Neutrophil (primary cell): ENCODE data around the gene FITM1.

Experiments used
- H3K27ac ChIP-seq: fragments of 200-600 bp; sonication (generic); 2 replicates; pipeline ENCODE4 v1.5.1; 2016; ENCODE audit warnings: mild to moderate bottlenecking, moderate library complexity
- H3K27me3 ChIP-seq: fragments of 200-600 bp; sonication (generic); 2 replicates; pipeline ENCODE4 v1.6.0; 2016; ENCODE audit warnings: mild to moderate bottlenecking
- H3K36me3 ChIP-seq: fragments of 200-600 bp; sonication (generic); 2 replicates; pipeline ENCODE4 v1.5.1; 2017
- H3K4me1 ChIP-seq, 2 experiments: fragments of 200-600 bp in 1 of 2; sonication (generic) in 1 of 2; 1 replicate in 1 of 2; 2 replicates in 1 of 2; pipeline versions ENCODE4 v1.5.1 to v1.6.1; 2013 to 2016; ENCODE audit warnings: low read depth in 1 of 2, low read length in 1 of 2, mild to moderate bottlenecking in 1 of 2, moderate library complexity in 1 of 2; ENCODE audit not compliant: control insufficient read depth in 1 of 2, insufficient read depth in 1 of 2
- H3K4me3 ChIP-seq, 2 experiments: fragments of 200-600 bp in 1 of 2; sonication (generic) in 1 of 2; 1 replicate in 1 of 2; 2 replicates in 1 of 2; pipeline ENCODE4 v1.5.1; 2013 to 2016; ENCODE audit warnings: low read depth in 1 of 2, low read length in 1 of 2, mild to moderate bottlenecking in 1 of 2, moderate library complexity in 1 of 2
- H3K9me3 ChIP-seq: fragments of 200-600 bp; sonication (generic); 2 replicates; pipeline ENCODE4 v1.5.1; 2016
- TF ChIP-seq, protein P1 (sequence below): fragments of 200-600 bp; sonication (generic); IDR thresholded peaks from 2 replicates; pipeline ENCODE4 v1.5.1; 2016; ENCODE audit warnings: antibody characterized with exemption

FITM1 gene

DNA sequence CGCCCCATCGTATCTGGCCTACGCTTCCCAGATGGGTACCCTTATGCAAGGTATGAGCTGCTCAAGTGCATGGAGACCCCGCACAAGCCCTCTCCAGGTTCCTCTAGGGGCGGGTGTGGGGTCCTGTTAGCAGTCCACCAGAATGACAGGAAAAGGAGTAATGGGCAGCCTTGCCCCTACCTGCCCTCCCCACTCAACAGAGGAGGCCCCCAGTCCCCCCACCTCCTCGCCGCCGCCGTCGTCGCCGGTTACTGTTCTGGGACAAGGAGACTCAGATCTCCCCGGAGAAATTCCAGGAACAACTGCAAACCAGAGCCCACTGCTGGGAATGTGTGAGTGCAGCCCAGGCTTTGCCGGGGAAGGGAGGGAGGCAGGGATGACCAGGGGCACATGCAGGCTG is 47.4 kb downstream of the FITM1 start:
- no peak overlapping the region for H3K4me3 ChIP-seq
- TF ChIP-seq, protein P1, sequence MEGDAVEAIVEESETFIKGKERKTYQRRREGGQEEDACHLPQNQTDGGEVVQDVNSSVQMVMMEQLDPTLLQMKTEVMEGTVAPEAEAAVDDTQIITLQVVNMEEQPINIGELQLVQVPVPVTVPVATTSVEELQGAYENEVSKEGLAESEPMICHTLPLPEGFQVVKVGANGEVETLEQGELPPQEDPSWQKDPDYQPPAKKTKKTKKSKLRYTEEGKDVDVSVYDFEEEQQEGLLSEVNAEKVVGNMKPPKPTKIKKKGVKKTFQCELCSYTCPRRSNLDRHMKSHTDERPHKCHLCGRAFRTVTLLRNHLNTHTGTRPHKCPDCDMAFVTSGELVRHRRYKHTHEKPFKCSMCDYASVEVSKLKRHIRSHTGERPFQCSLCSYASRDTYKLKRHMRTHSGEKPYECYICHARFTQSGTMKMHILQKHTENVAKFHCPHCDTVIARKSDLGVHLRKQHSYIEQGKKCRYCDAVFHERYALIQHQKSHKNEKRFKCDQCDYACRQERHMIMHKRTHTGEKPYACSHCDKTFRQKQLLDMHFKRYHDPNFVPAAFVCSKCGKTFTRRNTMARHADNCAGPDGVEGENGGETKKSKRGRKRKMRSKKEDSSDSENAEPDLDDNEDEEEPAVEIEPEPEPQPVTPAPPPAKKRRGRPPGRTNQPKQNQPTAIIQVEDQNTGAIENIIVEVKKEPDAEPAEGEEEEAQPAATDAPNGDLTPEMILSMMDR, result no peak
- H3K27ac ChIP-seq, result no peak overlapping the region
- H3K9me3 ChIP-seq, result no peaks in the 10 kb centered on the region
- peaks cover under 1% of the 10 kb centered on the region for H3K27me3 ChIP-seq
- H3K4me1 ChIP-seq, result peaks cover 6 to 9% of the 10 kb centered on the region in 2 experiments
- peaks cover 99% of the 10 kb centered on the region for H3K36me3 ChIP-seq

DNA sequence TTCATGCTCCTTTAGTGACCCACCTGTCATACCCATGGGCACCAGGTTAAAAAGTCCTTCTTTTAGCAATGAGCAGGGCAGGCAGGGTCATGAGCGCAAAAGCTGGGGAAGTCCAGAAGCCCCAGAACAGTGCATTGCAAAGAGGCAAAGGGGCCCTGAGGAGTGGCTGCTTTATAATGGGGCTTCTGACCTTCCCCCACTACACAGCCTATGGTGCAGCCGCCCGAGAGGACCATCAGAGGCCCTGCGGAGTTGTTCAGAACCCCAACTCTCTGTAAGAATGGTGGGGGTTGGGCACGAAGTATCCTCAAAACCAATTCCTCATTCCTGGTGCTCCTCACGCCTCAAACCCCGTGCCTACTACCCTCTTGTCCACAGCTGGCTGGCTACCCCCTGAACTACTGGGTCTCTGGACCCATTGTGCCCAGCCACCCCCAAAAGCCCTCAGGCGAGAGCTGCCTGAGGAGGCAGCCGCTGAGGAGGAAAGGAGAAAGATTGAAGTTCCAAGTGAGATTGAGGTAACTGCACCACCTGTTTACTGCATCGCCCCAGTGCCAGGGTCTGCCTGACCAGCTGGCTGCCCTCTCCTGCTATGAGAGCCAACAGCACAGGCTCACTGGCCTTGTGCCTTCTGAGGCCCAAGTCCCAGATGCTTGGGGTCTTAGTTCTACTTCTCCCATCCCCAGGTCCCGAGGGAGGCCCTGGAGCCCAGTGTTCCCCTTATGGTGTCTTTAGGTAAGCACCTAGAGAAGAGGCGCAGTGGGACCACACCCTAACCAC is 48.1 kb downstream of the FITM1 start:
- H3K27ac ChIP-seq, result no peak overlapping the region
- H3K36me3 ChIP-seq, result peaks cover 99% of the 10 kb centered on the region
- H3K27me3 ChIP-seq, result no peaks in the 10 kb centered on the region
- TF ChIP-seq, protein P1, result no peak
- peaks cover 6 to 9% of the 10 kb centered on the region in 2 experiments for H3K4me1 ChIP-seq
- no peak overlapping the region for H3K4me3 ChIP-seq
- no peaks in the 10 kb centered on the region for H3K9me3 ChIP-seq

DNA sequence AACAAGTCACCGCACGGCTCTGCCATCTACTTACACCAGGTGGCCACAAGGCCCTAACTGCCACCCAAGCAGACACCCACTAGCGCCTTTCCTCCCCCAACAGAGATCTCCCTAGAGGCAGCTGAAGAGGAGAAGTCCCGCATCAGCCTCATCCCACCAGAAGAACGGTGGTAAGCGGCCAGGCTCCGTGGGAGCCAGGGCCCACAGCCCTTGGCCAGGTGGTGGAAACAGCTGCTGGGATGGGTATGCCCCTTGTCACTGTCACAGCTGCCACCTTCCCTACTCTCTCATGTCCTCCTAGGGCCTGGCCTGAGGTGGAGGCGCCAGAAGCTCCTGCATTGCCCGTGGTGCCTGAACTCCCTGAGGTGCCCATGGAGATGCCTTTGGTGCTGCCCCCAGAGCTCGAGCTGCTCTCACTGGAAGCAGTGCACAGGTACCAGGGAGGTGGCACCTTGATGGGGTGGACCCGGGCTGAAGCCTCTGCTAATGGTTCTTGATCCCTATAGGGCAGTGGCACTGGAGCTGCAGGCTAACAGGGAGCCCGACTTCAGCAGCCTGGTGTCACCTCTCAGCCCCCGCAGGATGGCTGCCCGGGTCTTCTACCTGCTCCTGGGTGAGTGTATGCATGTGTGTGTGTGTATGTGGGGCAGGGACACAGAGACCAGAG is 49.0 kb downstream of the FITM1 start:
- Histone ChIP-seq H3K27me3 (no peaks in the 10 kb centered on the region), H3K4me1 (peaks cover 6 to 9% of the 10 kb centered on the region in 2 experiments), H3K36me3 (peaks cover 100% of the 10 kb centered on the region), H3K4me3 (no peak overlapping the region), H3K27ac (no peak overlapping the region), H3K9me3 (no peaks in the 10 kb centered on the region)
- TF ChIP-seq, protein P1, result no peak

DNA sequence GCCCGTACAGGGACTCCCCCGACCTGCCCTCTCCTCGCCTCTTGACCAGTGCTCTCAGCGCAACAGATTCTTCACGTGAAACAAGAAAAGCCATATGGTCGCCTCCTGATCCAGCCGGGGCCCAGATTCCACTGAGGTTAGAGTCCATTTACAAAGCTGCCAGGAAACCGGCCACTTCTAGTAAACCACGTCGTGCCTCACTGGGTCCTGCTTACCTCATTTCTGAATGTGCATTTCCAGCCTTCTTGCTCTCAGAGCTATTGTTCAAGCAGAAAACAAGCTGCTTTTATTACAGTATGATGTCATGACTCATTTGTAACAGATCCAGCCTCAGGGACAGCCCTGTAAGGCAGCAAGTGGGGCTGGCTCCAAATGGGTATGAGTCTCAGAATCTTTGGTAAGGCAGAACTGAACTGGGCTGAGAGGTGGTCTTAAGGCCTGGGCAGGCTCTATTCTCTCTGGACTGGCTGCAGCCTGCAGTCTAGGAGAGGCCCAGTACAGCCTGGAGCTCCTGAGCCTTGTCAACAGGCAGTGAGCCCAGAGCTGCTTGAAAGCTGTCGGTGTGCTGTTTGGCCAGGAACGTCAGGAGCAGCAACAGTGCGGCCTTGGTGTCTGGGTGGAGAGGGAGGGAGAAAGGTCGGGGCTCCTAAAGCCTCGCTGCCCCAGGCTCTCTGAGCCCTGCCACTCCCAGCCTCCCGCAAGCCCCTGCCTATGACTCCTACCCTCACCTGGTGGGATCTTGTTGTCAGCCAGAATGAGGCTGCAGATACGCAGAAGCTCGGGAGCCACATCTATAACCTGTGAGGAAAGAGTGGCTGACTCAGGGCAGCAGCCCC is 49.7 kb downstream of the FITM1 start:
- Histone ChIP-seq H3K9me3 (no peaks in the 10 kb centered on the region), H3K4me3 (no peak overlapping the region), H3K4me1 (peaks cover 4% of the 10 kb centered on the region in 2 experiments), H3K36me3 (peaks cover 100% of the 10 kb centered on the region), H3K27ac (no peak overlapping the region), H3K27me3 (no peaks in the 10 kb centered on the region)
- TF ChIP-seq, protein P1, result no peak

DNA sequence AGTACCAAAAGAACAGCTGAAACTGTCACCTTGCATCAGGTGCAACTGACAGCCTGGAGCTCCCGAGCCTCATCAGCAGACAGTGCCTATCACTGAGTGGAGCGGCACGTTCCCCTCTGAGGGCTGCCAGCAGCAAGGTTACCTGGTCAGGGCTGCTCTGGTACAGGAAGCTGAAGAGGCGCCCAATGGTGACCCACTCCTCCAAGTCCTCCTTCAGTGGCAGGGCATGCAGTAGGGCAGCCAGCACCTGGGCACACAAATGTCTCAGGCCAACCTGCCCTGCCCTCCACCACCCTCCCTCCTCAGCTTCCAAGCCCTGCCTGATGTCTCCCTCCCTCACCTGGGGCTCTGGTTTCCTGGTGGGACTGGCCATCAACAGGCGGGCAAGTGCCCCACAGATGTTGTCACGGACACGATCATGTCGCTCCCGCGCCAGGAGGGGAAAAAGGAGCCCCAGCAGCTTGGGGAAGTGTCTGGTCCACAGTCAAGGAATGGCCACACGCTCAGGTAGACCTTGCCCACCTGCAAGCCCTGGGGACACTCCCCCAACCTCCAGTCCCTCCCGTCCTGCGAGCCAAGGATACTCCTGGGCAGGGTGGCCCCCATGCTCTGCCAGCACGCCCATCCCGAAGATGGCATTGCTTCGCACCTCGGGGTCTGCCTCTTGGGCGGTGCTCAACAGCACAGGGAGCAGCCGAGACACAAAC is 51.1 kb downstream of the FITM1 start:
- Histone ChIP-seq H3K27me3 (no peaks in the 10 kb centered on the region), H3K27ac (no peak overlapping the region), H3K4me3 (no peak overlapping the region), H3K36me3 (peaks cover 96% of the 10 kb centered on the region), H3K9me3 (no peaks in the 10 kb centered on the region), H3K4me1 (no peaks in the 10 kb centered on the region)
- TF ChIP-seq, protein P1, result no peak
